Uterus (tissue), 2 donors: Measurements from ENCODE around the gene STX18.

Experiments used
- POLR2A ChIP-seq, 2 donors: fragments of 450-650 bp; IDR thresholded peaks; one replicate each; pipeline ENCODE4 v1.6.1; 2016; ENCODE audit warnings: antibody characterized with exemption in 2 of 2, mild to moderate bottlenecking in 1 of 2, moderate library complexity in 1 of 2
- TF ChIP-seq, protein P1 (sequence below), 4 experiments: fragments of 200-600 bp in 2 of 4; fragments of 450-650 bp in 2 of 4; sonication (generic) in 2 of 4; IDR thresholded peaks; one replicate each; pipeline ENCODE4 v1.5.1; 2016 to 2019; ENCODE audit warnings: antibody characterized with exemption in 4 of 4, mild to moderate bottlenecking in 2 of 4, moderate library complexity in 1 of 4

DNA sequence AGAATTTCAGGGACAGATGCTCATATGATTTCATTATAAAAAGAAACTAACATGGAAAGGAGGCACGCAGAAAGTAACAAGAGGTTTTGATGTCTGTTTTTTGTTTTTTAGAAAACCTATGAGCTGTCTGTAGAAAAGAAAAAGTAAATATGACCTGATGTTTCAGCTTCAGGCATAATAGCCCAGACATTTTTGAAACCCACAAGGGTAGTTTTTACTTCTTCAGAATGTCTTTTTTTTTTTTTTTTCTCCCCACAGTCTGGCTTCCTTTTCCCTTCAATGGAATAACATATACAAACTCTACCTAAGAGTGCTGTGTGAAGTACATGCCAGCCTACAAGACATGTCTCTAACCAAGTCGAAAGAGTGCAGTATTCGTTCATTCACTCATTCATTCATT lies 18.3 kb upstream of the STX18 start:
- TF ChIP-seq, protein P1, sequence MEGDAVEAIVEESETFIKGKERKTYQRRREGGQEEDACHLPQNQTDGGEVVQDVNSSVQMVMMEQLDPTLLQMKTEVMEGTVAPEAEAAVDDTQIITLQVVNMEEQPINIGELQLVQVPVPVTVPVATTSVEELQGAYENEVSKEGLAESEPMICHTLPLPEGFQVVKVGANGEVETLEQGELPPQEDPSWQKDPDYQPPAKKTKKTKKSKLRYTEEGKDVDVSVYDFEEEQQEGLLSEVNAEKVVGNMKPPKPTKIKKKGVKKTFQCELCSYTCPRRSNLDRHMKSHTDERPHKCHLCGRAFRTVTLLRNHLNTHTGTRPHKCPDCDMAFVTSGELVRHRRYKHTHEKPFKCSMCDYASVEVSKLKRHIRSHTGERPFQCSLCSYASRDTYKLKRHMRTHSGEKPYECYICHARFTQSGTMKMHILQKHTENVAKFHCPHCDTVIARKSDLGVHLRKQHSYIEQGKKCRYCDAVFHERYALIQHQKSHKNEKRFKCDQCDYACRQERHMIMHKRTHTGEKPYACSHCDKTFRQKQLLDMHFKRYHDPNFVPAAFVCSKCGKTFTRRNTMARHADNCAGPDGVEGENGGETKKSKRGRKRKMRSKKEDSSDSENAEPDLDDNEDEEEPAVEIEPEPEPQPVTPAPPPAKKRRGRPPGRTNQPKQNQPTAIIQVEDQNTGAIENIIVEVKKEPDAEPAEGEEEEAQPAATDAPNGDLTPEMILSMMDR (IDR thresholded peaks at IDR 0.05) = no peak
- no peak for TF ChIP-seq POLR2A (IDR thresholded peaks at IDR 0.05)
